GM12892 (cell line): ENCODE results near the gene ZIC4.

Experiments used
- POLR2A ChIP-seq: IDR thresholded peaks from 2 replicates; pipeline ENCODE4 v1.6.1; 2011; ENCODE audit warnings: low read depth, low read length, control low read depth
- TAF1 ChIP-seq: IDR thresholded peaks from 2 replicates; pipeline ENCODE4 v1.6.1; 2011; ENCODE audit warnings: low read depth, mild to moderate bottlenecking, control low read depth, low read length, borderline replicate concordance

GRCh38 chr3:147428754-147429153 lies 22.4 kb upstream of the ZIC4 start:
- TF ChIP-seq TAF1 (no peak), POLR2A (no peak)
